ENCODE measurements around the gene HERC5. TPM values are rescaled to one million over a fixed set of nuclear protein-coding genes. Genes with fewer than 3 reads are reported as not detected.

The HERC5 gene
- total RNA-seq (2022; extraction: Qiagen RNA extraction; ENCODE audit: low read depth): 4.4 to 5.2 TPM (median 4.7 TPM) in 5 replicates

GRCh38 chr4:88456670-88457306 is at the start of gene HERC5:
HERC5 (plus strand) TSS chr4:88457119; CDS start chr4:88457270, 151 bp downstream.

GRCh38 chr4:88523325-88524129 is 66.6 kb downstream of the HERC5 start, which contains the start of gene PYURF:
PYURF (minus strand) TSS chr4:88523776; CDS start chr4:88523700, 76 bp downstream.

Other genes starting within 250 kb of the HERC5 start
- gene PPM1K, start 172.6 kb upstream of the HERC5 start, total RNA-seq (2022; extraction: Qiagen RNA extraction; ENCODE audit: low read depth): 0.70 to 1.4 TPM (median 0.95 TPM) in 5 replicates
- 3.2 to 4.2 TPM (median 3.6 TPM) in 5 replicates for gene HERC6, start 78.3 kb upstream of the HERC5 start, total RNA-seq (2022; extraction: Qiagen RNA extraction; ENCODE audit: low read depth)
- 64.2 to 84.6 TPM (median 75.9 TPM) in 5 replicates for gene PYURF, start 66.7 kb downstream of the HERC5 start, total RNA-seq (2022; extraction: Qiagen RNA extraction; ENCODE audit: low read depth)
- gene HERC3, start 135.4 kb downstream of the HERC5 start, total RNA-seq (2022; extraction: Qiagen RNA extraction; ENCODE audit: low read depth): 4.0 to 7.7 TPM (median 6.1 TPM) in 5 replicates
- gene NAP1L5, start 240.7 kb downstream of the HERC5 start, total RNA-seq (2022; extraction: Qiagen RNA extraction; ENCODE audit: low read depth): 1.9 to 2.7 TPM (median 2.4 TPM) in 5 replicates